ENCODE measurements around the gene PCDHGA3. TPM values are rescaled to one million over a fixed set of nuclear protein-coding genes. Genes with fewer than 3 reads are reported as not detected.
A peak's percentile ranks its signal among the peaks of the same experiment; 100 is the strongest.

The PCDHGA3 gene
- total and polyA plus RNA-seq, 9 of the 15 experiments (the other 6 are each of a cell fraction or from before 2014, with no cell fraction given): 0.13 to 0.28 (median 0.18) TPM; not detected in 2

DNA sequence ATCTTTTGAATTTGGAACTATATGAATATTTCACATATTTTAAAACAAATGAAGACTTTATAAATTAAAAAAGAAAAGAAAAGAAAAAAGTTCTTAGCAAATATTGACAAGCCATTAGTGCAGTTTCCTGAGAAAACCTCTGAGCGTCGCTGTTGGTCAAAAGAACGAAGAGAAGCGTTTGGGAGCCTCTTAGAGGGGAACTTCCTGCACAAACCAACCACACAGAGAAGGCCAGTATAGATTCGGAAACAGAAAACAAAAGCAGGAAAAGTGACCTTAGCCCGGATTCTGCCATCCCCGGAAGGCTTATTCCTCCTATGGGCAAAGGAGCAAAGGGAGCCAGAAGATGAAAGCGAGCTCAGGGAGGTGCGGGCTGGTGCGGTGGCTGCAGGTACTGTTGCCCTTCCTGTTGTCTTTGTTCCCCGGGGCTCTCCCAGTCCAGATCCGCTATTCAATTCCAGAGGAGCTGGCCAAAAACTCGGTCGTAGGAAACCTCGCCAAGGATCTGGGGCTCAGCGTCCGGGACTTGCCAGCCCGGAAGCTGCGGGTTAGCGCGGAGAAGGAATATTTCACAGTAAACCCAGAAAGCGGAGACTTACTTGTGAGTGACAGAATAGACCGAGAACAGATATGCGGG, 16.3 kb downstream of the PCDHGA3 start, which contains the start of gene PCDHGB2 (continued):
- TF ChIP-seq HDAC3 (IDR thresholded peaks at IDR 0.05; ENCODE audit: borderline replicate concordance, partially characterized antibody) (no peak), ZNF253 (CRISPR knock-in tag; conservative IDR thresholded peaks at IDR 0.05) (no peak), ZBTB40 (IDR thresholded peaks at IDR 0.05) (0 out of 2 replicates have a peak, but pooled peaks have one; percentile 18), ZBTB40 (CRISPR knock-in tag; IDR thresholded peaks at IDR 0.05) (no peak), ZNF778 (CRISPR knock-in tag; IDR thresholded peaks at IDR 0.05) (no peak)
- TF ChIP-seq, protein P1, sequence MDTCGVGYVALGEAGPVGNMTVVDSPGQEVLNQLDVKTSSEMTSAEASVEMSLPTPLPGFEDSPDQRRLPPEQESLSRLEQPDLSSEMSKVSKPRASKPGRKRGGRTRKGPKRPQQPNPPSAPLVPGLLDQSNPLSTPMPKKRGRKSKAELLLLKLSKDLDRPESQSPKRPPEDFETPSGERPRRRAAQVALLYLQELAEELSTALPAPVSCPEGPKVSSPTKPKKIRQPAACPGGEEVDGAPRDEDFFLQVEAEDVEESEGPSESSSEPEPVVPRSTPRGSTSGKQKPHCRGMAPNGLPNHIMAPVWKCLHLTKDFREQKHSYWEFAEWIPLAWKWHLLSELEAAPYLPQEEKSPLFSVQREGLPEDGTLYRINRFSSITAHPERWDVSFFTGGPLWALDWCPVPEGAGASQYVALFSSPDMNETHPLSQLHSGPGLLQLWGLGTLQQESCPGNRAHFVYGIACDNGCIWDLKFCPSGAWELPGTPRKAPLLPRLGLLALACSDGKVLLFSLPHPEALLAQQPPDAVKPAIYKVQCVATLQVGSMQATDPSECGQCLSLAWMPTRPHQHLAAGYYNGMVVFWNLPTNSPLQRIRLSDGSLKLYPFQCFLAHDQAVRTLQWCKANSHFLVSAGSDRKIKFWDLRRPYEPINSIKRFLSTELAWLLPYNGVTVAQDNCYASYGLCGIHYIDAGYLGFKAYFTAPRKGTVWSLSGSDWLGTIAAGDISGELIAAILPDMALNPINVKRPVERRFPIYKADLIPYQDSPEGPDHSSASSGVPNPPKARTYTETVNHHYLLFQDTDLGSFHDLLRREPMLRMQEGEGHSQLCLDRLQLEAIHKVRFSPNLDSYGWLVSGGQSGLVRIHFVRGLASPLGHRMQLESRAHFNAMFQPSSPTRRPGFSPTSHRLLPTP (IDR thresholded peaks at IDR 0.05; ENCODE audit: borderline replicate concordance, extremely low read depth, insufficient read length): no peak
